HG02840 (cell line): ENCODE measurements around the gene RHEX.

Source experiments
- ATAC-seq: cut with Tn5 transposase; IDR thresholded peaks from one replicate; pipeline ENCODE4 v1.9.1; 2021; ENCODE audit warnings: mild to moderate bottlenecking, moderate library complexity, moderate number of reproducible peaks; ENCODE audit not compliant: unreplicated experiment, low FRiP score

RHEX gene

GRCh38 chr1:206082831-206083695 is 30.1 kb downstream of the RHEX start:
- ATAC-seq = no peak

GRCh38 chr1:206083750-206084149 is 30.8 kb downstream of the RHEX start:
- ATAC-seq = no peak

DNA sequence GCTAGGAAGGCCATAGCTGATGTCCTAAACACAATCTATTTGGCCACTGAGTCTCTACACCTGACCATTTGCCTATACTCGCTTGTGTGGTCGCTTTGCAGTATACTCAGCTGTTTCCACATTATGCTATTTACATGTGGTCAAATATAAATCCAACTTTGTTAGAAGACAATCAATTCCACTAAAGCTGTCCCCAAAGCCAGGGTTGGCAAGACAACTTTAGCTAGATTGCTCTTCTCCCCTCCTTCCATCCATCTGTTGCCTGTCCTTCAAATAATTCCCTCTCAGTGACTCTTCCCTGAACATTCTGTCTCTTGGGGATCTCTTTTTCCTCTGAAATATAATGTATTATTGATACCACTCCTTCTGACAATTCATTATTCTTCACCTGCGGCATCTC is 34.1 kb downstream of the RHEX start:
- ATAC-seq = no peak

DNA sequence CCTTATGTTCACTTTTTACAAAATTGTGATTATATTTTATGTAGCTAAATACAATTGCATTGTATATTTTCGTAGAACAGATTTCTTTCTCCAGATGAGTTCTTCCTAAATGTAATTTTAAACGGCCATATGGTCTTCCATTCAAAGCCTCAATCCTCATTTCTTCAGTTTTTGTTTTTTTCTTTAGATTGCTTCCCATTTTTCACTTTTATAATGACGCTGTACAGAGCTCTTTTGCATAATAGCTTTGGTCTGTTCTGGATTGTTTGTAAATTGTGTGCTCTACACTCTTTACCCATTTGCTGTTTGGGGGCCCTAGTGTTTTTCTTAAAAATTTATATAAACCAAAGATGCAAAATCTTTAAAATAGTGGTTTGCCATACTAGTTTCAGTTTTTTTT is 36.4 kb downstream of the RHEX start:
- ATAC-seq = no peak

- no peak for ATAC-seq
Observed at GRCh38 chr1:206094024-206094423, 41.1 kb downstream of the RHEX start.

DNA sequence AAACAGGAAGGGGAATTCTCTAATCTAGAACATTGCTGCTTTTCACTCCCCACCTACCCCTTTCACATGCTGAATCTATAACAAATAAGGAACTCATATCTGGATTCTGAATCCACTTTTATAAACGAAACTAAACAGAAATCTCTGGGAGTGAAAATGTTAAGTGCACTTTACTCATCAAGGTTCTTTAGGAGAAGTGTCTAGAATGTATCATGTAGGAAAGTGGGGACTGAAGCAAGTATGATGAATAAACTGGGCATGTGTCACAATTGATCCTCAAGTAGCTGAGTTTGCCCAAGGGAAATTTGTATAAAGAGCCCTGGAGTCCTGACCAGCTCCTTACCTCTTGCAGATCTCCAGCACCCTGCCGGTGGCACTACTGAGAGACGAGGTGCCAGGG is 44.4 kb downstream of the RHEX start:
- ATAC-seq = no peak

GRCh38 chr1:206098242-206098919 is 45.4 kb downstream of the RHEX start:
- ATAC-seq = no peak

DNA sequence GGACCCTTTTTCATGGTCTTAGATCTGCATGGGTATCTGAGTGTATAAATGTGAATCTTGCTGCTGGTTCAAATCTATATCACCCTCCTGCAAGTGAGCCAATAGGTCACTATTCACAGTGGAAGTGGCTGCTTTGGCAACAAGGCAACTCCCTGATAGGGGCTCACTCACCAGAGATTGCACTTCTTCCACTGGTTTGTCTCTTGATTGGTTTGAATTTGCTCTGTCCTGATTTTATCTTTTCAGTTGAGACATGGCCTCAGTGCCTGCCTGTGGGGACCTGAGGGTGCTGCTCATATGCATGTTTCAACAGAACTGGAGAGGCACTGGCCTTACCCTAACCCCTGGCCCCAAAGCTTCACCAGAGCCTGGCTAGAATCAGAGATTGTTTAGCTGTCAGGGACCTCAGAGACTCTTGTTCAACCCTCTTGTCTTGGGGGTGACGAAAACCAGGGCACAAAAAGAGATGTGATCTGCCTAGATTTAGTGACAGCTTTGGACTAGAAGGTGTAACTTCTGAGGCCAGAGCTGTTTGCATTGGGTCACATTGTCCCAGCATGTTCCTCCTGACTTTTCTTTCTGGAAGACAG is 47.3 kb downstream of the RHEX start:
- ATAC-seq = no peak

- ATAC-seq = no peak
Observed at GRCh38 chr1:206101351-206102045, 48.5 kb downstream of the RHEX start.

DNA sequence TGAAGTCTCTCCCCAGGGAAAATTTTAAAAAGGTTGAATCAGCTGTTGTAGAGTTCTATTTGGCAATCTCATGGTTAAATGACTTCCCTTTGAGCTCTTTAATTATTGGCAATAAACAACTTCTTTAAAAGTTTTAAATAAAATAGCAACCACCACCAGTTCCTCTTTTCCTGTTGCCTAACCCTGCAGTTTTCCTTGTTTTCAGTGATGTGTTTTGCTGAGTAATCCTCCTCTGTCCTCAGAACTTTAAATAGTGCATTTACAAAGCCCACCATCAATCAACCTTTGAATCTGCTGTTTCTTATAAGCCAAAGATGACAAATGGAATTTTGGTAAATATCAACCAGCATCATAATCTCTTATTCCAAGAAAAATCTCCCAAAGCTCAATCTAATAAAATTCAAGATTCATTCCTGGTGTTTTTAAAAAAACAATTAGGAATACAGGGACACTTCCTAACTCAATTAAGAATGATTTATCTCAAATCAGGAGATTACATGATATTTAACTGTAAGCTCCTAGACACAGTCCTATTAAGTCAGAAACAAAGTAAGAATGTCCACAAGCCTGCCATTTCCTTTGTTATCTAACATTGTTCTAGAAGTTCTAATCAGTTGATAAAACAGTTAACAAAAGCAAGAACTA is 49.4 kb downstream of the RHEX start:
- no peak for ATAC-seq

GRCh38 chr1:206103979-206104378 is 51.0 kb downstream of the RHEX start:
- no peak for ATAC-seq

GRCh38 chr1:206105464-206105995 is 52.6 kb downstream of the RHEX start:
- no peak for ATAC-seq

- ATAC-seq = no peak
Observed at GRCh38 chr1:206106328-206107167, 53.6 kb downstream of the RHEX start.

- no peak for ATAC-seq
Observed at GRCh38 chr1:206107168-206107544, 54.2 kb downstream of the RHEX start.

DNA sequence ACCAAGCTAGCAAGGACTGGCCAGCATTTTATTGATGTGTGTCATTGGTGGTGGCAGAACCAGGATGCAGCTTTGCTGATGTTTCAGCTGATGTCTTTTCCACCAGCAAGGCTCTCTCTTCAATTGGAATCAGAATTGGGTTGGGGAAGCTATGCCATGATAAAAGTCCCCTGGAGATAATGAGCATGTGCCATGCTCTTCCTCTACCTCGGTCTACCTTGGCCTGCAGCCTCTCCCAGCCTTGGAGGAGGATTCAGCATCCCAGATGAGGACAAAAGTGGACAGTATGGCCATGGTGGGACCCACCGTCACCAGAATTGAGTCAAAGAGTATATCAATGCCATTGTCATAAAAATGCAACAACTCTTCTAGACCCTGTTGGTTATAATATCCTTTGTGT is 55.7 kb downstream of the RHEX start:
- no peak for ATAC-seq

GRCh38 chr1:206109718-206110117 is 56.7 kb downstream of the RHEX start:
- ATAC-seq = no peak

GRCh38 chr1:206110161-206110560 is 57.2 kb downstream of the RHEX start:
- ATAC-seq = no peak

DNA sequence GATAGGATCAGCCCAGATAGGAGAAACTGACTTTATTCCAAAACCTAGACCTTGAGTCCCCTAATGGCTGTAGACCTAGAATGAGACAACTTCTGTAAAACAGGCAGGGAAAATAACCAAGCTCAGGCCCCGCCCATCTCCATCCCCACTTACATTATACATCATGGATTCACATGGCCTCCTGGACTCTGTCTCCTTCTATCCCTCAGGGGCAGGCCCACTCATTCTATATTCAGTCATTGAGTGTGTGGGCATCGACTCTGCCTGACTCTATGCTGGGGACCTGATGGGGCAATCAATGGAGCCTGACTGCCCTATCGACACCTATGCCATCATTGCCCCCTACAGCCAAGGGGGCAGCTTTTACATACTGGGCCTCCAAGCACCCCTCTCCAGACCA is 57.8 kb downstream of the RHEX start:
- no peak for ATAC-seq

- no peak for ATAC-seq
Observed at GRCh38 chr1:206111271-206111927, 58.4 kb downstream of the RHEX start.
